ENCODE results near the gene DDX1.
"Not testable (repeated sequence)": the region's sequence is repeated elsewhere in the genome, so short reads cannot be mapped to it uniquely, and the experiment has no call there.

Gene DDX1

GRCh38 chr2:15591692-15592463, at the start of gene DDX1:
TSS of gene DDX1 (plus strand) at chr2:15591868. CDS start at chr2:15591934, 66 bp downstream.
- FAIRE-seq: no peak

GRCh38 chr2:15542269-15542668, 49.4 kb upstream of the DDX1 start:
- not testable (repeated sequence) for FAIRE-seq

GRCh38 chr2:15543053-15543452, 48.6 kb upstream of the DDX1 start:
- no peak for FAIRE-seq

- FAIRE-seq: no peak
Measured at GRCh38 chr2:15543541-15543940, 48.1 kb upstream of the DDX1 start.

GRCh38 chr2:15544227-15544626, 47.4 kb upstream of the DDX1 start:
- FAIRE-seq: no peak

- FAIRE-seq: no peak
Measured at GRCh38 chr2:15546297-15547098, 45.2 kb upstream of the DDX1 start.

- FAIRE-seq: no peak
Measured at GRCh38 chr2:15547115-15547876, 44.4 kb upstream of the DDX1 start.

- no peak for FAIRE-seq
Measured at GRCh38 chr2:15548974-15549373, 42.7 kb upstream of the DDX1 start.

- no peak for FAIRE-seq
Measured at GRCh38 chr2:15553519-15553918, 38.1 kb upstream of the DDX1 start.

GRCh38 chr2:15553951-15554350, 37.7 kb upstream of the DDX1 start:
- no peak for FAIRE-seq

GRCh38 chr2:15554525-15555218, 37.0 kb upstream of the DDX1 start:
- no peak for FAIRE-seq

- FAIRE-seq: no peak
Measured at GRCh38 chr2:15555760-15556193, 35.9 kb upstream of the DDX1 start.

- FAIRE-seq: peak; percentile 38
Measured at GRCh38 chr2:15556311-15556930, 35.2 kb upstream of the DDX1 start.

- no peak for FAIRE-seq
Measured at GRCh38 chr2:15557887-15558311, 33.8 kb upstream of the DDX1 start.

GRCh38 chr2:15559379-15560139, 32.1 kb upstream of the DDX1 start:
- no peak for FAIRE-seq

GRCh38 chr2:15560140-15560987, 31.3 kb upstream of the DDX1 start:
- FAIRE-seq: no peak

GRCh38 chr2:15560988-15561573, 30.6 kb upstream of the DDX1 start, which contains the start of gene NBAS:
TSS of gene NBAS (minus strand) at chr2:15561334. CDS start at chr2:15561304, 30 bp downstream.
- peak; percentile 88 for FAIRE-seq

- peak; percentile 58 for FAIRE-seq
Measured at GRCh38 chr2:15561574-15562344, 29.9 kb upstream of the DDX1 start.
